ENCODE results near the gene MRNIP.
"Not testable (repeated sequence)": the region's sequence is repeated elsewhere in the genome, so short reads cannot be mapped to it uniquely, and the experiment has no call there.

Gene MRNIP

DNA sequence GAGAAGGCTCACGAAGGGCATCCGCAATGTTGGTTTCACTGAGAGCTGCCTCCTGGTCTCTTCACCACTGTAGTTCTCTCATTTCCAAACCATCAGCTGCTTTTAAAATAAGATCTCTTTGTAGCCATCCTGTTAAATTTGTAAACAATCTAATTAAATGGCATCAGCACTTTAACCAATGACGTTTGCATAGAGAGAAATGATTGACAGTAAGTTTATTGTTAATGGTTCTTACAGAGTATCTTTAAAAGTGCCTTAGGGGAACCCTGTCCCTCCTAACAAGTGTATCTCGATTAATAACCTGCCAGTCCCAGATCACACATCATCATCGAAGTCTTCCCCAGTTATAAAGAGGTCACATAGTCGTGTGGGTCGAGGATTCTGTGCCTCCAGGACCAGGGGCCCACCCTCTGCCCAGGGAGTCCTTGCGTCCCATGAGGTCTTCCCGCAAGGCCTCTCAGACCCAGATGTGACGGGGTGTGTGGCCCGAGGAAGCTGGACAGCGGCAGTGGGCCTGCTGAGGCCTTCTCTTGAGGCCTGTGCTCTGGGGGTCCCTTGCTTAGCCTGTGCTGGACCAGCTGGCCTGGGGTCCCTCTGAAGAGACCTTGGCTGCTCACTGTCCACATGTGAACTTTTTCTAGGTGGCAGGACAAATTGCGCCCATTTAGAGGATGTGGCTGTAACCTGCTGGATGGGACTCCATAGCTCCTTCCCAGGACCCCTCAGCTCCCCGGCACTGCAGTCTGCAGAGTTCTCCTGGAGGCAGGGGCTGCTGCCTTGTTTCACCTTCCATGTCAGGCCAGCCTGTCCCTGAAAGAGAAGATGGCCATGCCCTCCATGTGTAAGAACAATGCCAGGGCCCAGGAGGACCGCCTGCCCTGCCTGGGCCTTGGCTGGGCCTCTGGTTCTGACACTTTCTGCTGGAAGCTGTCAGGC, 21.3 kb downstream of the MRNIP start:
- DNase-seq: no peak

GRCh38 chr5:179836225-179837019, 22.2 kb downstream of the MRNIP start:
- DNase-seq: peak; percentile 15

GRCh38 chr5:179834871-179835270, 23.7 kb downstream of the MRNIP start:
- DNase-seq: not testable (repeated sequence)

DNA sequence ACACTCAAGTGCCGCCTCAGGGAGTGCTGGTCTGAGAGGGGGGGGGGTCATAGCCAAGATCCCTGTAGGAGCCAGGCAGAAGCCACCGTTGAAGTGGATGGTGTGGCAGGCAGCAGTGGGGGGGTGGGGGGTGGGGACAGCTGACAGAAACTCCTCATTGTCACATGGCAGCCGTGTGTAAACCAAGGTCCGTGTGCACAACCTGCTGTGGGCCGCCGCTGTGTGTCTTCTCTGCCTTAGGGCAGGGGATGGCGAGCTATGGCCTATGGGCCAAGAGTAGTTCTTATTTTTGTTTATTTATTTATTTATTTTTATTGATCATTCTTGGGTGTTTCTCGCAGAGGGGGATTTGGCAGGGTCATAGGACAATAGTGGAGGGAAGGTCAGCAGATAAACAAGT, 24.5 kb downstream of the MRNIP start:
- DNase-seq: no peak

GRCh38 chr5:179833709-179834070, 24.9 kb downstream of the MRNIP start:
- DNase-seq: no peak

DNA sequence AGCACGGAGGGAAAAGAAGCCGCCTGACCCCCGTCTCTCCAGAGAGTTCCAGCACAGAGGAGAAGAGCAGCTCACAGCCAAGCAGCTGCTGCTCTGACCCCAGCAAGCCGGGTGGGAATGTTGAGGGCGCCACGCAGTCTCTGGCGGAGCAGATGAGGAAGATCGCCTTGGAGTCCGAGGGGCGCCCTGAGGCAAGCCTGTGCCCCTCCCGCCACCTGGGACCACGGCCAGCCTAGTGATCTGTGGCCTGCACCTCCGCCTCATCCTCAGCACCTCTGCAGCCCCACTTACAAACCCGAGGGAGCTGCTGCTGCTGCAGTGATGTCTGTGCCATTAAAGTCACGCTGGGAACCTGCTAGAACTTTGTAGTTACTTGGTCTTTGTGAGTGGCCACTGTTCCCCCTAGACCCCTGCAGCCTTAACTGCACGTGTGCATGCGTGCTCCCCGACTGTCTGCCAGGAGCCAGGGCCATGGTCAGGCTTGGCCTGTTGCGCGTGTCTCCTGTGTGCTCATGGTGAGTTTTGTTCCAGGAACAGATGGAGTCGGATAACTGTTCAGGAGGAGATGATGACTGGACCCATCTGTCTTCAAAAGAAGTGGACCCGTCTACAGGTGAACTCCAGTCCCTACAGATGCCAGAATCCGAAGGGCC, 25.4 kb downstream of the MRNIP start:
- no peak for DNase-seq

DNA sequence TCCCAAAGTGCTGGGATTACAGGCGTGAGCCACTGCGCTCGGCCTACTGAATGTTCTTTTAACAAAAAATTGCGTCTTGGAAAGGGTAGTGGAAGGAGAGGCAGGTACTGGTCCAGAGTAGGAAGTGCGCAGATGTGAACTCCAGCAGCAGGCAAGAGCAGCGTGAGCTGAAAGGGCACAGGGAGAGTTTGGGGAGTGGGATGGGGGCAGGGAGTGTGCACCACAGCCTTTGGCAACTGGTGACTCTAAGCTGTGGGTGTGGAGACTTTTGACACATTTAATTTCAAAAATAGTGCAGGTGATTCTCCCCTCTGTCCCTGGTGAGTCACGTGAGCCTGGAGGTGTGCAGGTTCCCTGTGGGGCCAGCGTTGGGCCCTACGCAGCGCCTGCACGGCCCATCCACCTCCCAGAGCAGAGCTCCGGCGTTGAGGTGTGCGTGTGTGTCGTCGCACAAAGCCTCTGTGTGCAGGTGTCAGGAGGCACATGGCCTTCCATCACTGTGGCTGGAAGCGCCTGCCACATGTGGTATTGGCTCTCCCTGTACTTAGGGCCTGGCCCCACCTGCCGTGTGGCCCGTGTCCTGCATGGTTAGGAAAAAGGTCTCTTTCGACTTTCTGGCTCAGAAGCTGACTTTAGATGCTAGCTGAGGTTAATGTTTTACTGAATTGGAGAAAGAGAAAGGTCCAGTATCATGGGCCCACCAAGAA, 26.4 kb downstream of the MRNIP start:
- no peak for DNase-seq

GRCh38 chr5:179830818-179831468, 27.7 kb downstream of the MRNIP start:
- no peak for DNase-seq

GRCh38 chr5:179829732-179830435, 28.7 kb downstream of the MRNIP start:
- no peak for DNase-seq

DNA sequence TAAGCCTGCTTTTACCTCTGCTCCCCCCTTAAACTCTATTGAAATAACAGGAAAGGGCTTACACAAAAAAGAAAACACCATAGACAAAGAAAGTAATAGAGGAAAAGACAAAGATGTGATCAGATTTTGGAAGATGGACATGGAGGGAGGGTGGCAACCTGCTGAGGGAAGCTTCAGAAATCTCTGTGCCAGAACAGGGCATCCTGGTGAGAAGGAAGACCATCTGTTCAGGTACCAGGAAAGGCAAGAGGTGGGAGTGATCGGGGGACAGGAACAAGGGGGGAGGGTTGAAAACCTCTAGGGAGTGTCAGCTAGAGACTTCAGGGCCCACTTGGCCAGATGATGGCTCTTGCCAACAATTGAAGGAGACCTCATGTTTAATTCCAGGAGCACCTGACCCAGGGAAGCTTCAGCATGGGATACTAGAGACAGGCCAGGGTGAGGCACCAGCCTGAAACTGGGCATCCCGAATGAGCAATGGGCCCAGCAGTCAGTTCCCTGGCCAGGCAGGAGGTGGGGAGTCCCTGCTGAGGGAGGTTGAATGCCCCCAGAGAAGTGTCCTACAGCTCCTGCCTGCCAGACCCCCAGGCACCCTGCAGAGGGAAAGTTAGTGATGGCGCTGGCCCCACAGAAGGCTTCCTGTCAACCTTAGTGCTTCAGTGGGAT, 29.7 kb downstream of the MRNIP start:
- DNase-seq: no peak

GRCh38 chr5:179827680-179828079, 30.9 kb downstream of the MRNIP start:
- peak; percentile 58 for DNase-seq

DNA sequence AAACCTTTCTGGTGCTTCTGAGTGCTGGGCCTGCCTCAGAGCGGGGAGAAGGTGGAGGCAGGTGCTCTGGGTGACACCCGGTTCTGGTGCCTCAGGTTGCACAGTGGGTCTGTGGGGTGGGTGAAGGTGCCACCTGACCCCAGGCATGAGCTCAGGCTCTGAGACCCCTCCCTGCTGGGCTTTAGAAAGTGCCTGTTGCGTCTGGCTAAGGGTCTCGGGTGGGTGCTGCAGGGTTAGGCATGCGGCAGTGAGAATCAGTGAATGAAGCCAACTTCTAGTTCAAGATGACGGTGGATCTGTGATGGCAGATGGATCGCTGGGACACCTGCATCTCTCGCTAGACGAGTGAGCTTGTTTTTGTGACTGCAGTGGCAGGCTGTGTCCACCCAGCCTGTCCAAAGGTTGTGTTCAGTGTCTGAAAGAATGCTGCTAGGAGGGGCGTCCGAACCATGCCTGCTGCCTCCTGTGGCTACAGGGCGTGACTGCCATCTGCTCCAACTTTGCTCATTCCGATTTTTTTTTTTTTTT, 32.9 kb downstream of the MRNIP start:
- no peak for DNase-seq

DNA sequence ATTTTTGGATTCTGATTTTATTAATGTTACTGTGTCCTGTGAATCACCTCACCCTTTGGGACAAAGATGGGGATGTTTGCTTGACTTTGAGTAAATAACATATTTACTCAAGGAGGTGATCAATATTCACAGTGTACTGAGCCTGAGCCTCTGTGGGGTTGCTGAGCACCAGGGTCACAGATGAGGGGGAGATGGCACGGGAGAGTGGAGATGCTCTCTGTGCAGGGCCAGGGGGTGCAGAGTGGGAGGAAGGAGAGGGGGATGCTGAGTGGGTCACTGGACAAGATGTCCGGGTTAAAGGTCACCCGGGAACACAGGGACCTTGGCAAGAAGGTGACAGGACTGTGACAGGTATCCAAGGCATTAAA, 33.9 kb downstream of the MRNIP start:
- DNase-seq: no peak

DNA sequence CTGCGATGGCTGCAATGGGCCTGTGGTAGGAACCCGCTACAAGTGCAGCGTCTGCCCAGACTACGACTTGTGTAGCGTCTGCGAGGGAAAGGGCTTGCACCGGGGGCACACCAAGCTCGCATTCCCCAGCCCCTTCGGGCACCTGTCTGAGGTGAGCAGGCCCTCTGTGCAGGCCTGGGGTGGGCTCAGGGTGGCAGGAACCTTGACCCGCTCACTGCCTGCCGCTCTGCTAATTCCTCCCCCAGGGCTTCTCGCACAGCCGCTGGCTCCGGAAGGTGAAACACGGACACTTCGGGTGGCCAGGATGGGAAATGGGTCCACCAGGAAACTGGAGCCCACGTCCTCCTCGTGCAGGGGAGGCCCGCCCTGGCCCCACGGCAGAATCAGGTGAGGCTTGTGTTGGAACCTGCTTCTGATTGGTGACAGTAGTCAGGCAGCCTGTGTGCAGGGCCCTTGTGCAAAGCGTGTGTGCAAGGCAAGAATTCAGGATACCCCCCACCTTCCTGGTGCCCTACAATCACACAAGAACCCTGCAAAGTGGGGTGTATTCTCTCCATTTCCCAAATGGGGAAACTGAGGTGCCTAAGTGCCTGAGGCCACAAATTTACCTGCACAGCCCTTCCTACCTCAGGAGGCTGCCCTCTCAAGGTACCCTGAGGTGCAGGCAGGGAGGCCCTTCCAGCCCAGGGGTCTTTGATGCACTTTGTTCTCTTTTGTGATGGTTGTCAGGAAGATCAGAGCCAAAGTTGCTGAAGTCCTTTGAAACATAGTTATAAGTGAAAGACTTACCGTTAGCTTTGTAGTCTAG, 34.5 kb downstream of the MRNIP start:
- DNase-seq: no peak

DNA sequence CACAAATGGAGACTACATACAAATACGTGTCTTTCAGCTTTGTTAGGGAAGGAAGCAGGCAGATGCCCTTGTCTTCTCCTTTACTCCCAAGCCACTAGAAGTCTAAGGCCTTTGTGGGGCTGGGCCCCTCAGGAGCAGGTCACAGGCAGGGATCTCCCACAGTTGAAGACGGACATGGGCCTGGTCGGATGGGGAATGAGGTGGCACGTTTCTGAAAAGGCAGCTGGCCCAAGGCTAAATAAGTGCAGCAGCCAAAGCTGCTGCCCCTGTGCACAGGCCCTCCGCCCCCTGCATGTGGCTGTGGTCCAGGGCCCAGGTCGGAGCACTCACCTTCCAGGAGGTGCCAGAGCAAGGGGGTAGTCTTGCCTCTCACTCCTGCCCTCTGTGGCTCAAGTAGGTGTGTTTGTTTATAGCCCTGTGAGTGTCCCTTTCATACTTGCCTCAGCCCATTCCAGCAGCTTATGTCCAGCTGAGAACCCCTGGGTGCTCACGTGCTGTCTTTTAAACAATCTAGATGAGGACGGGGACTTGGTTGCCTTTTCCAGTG, 36.1 kb downstream of the MRNIP start:
- no peak for DNase-seq

DNA sequence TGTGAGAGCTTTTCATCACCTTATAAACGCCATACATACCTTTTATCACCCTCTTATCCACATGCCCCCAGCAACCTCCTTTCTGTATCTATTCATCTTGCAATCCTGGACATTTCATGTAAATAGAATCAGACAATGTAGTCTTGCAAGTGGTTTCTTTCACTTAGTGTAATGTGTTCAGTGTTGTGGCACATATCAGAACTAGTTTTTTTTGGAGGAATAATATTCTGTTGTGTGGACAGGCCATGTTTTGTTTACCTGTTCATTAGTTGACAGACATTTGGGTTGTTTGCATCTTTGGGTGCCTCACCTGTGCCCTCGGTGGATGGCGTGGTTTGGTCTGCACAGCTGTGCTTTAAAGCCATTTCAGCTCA, 36.6 kb downstream of the MRNIP start:
- DNase-seq: no peak

- peak; percentile 96 for DNase-seq
These were observed 37.1 kb downstream of the MRNIP start for GRCh38 chr5:179821298-179822058.

GRCh38 chr5:179820483-179821297, 37.9 kb downstream of the MRNIP start, which contains the start of gene SQSTM1:
Gene SQSTM1, plus strand, starts transcription at chr5:179820905. Its CDS starts 32 bp downstream, at chr5:179820937.
- peak; percentile 81 for DNase-seq
